GM12878 (cell line): ENCODE data around the gene RHOBTB1. TPM values are rescaled to one million over a fixed set of nuclear protein-coding genes. Genes with fewer than 3 reads are reported as not detected.

ENCODE experiments used
- ATAC-seq: fragments of 200-7000 bp; cut with Tn5 transposase; 3 replicates; pipeline ENCODE4 v1.9.1; 2020; ENCODE audit warnings: mild to moderate bottlenecking, moderate library complexity
- BruUV-seq: library from RNA; stranded (reverse); fragments of 400-500 nt; replicated peaks from 2 replicates; lab custom pipeline; 2021; lab: Mats Ljungman, UMichigan
- CTCF ChIA-PET: fragments of 300-600 bp; sonication (Branson Sonifier 250); formaldehyde crosslinking; extraction: SDS; loops from one replicate; lab custom pipeline; 2021; ENCODE audit warnings: inconsistent platforms; lab: Yijun Ruan, JAX
- POLR2A ChIA-PET: fragments of 350-600 bp; formaldehyde crosslinking; extraction: SDS; loops from one replicate; lab custom pipeline; 2021; ENCODE audit warnings: inconsistent platforms; lab: Charles Lee
- RAD21 ChIA-PET: fragments of 300-600 bp; sonication (Branson Sonifier 250); formaldehyde crosslinking; loops from one replicate; lab custom pipeline; 2023; ENCODE audit warnings: antibody characterized with exemption; ENCODE audit not compliant: unreplicated experiment; lab: Charles Lee
- SMC1A ChIA-PET: fragments of 300-600 bp; sonication (Branson Sonifier 250); formaldehyde crosslinking; loops from one replicate; lab custom pipeline; 2023; ENCODE audit not compliant: unreplicated experiment, uncharacterized antibody; lab: Charles Lee
- DNase-seq: peaks from one replicate; pipeline ENCODE4 v3.0.0-alpha.2; 2011; ENCODE audit warnings: low read depth, low spot score
- FAIRE-seq: peaks from 3 replicates; lab custom pipeline; 2011; peaks lifted over from hg19 to GRCh38; lab: Jason Lieb, UNC
- H2AFZ ChIP-seq: 2 replicates; pipeline ENCODE4 v1.6.0; 2011; ENCODE audit warnings: low read depth, low read length, control low read depth; ENCODE audit not compliant: control insufficient read depth
- H3K27ac ChIP-seq: 2 replicates; pipeline ENCODE4 v1.5.1; 2011; ENCODE audit warnings: control low read depth; ENCODE audit not compliant: control insufficient read depth, insufficient read depth
- H3K27me3 ChIP-seq, 2 experiments: replicated peaks in 1 of 2; 2 replicates each; pipeline versions ENCODE4 v1.6.0 to v1.6.1; 2011; ENCODE audit warnings: low read length in 1 of 2; ENCODE audit not compliant: control insufficient read depth in 2 of 2, insufficient read depth in 2 of 2
- H3K36me3 ChIP-seq, 2 experiments: 2 replicates each; pipeline ENCODE4 v1.5.1; 2011; ENCODE audit warnings: low read length in 1 of 2; ENCODE audit not compliant: control insufficient read depth in 2 of 2, insufficient read depth in 2 of 2
- H3K4me1 ChIP-seq: 2 replicates; pipeline ENCODE4 v1.6.1; 2011; ENCODE audit warnings: mild to moderate bottlenecking, low read length, moderate library complexity, mixed read lengths; ENCODE audit not compliant: control insufficient read depth, insufficient read depth
- H3K4me2 ChIP-seq: 2 replicates; pipeline ENCODE4 v1.6.0; 2011; ENCODE audit warnings: control low read depth; ENCODE audit not compliant: control insufficient read depth, insufficient read depth
- H3K4me3 ChIP-seq: fragments of 200-600 bp; sonication (generic); 2 replicates; pipeline ENCODE4 v1.5.1; 2016
- H3K79me2 ChIP-seq: 2 replicates; pipeline ENCODE4 v1.6.0; 2011; ENCODE audit warnings: low read length; ENCODE audit not compliant: control insufficient read depth, insufficient read depth
- H3K9ac ChIP-seq: 2 replicates; pipeline ENCODE4 v1.8.0; 2011; ENCODE audit warnings: low read length, control low read depth, mixed read lengths; ENCODE audit not compliant: control insufficient read depth, insufficient read depth
- H3K9me3 ChIP-seq: replicated peaks from 3 replicates; pipeline ENCODE4 v1.5.1; 2011; ENCODE audit warnings: mild to moderate bottlenecking, low read length; ENCODE audit not compliant: control insufficient read depth, insufficient read depth
- H4K20me1 ChIP-seq: 2 replicates; pipeline ENCODE4 v1.6.0; 2011; ENCODE audit not compliant: control insufficient read depth, insufficient read depth
- HDAC6 ChIP-seq: fragments of 200-600 bp; sonication (generic); IDR thresholded peaks from one replicate; pipeline ENCODE4 v1.8.0; 2017; ENCODE audit warnings: antibody characterized with exemption; ENCODE audit not compliant: unreplicated experiment
- IRF4 ChIP-seq: IDR thresholded peaks from 2 replicates; pipeline ENCODE4 v1.6.1; 2011; ENCODE audit warnings: low read depth, low read length
- NBN ChIP-seq: fragments of 450-650 bp; IDR thresholded peaks from 2 replicates; pipeline ENCODE4 v1.6.1; 2016
- NR2C1 ChIP-seq: fragments of 450-650 bp; IDR thresholded peaks from 2 replicates; pipeline ENCODE4 v1.6.1; 2017; ENCODE audit warnings: antibody characterized with exemption, mild to moderate bottlenecking, moderate library complexity
- RAD51 ChIP-seq: fragments of 450-650 bp; IDR thresholded peaks from 2 replicates; pipeline ENCODE4 v1.6.1; 2016; ENCODE audit warnings: moderate library complexity, mild to moderate bottlenecking, inconsistent platforms
- RBBP5 ChIP-seq: fragments of 200-600 bp; sonication (generic); conservative IDR thresholded peaks from 2 replicates; pipeline ENCODE4 v1.6.1; 2016
- RFX5 ChIP-seq: IDR thresholded peaks from 2 replicates; pipeline ENCODE4 v1.6.1; 2011; ENCODE audit warnings: low read depth, low read length, improper control_type of control experiment
- STAT1 ChIP-seq: fragments of 450-650 bp; conservative IDR thresholded peaks from 2 replicates; pipeline ENCODE4 v1.6.1; 2014; ENCODE audit warnings: antibody characterized with exemption, mild to moderate bottlenecking
- ZBTB33 ChIP-seq: fragments of 450-650 bp; IDR thresholded peaks from 2 replicates; pipeline ENCODE4 v1.6.1; 2017; ENCODE audit warnings: mild to moderate bottlenecking
- WGBS: methylation state at CpG from one replicate; pipeline ENCODE4 v1.1.6; 2016; ENCODE audit warnings: low lambda C conversion rate; ENCODE audit not compliant: insufficient replicate concordance, insufficient coverage; ENCODE audit errors: missing lambda C conversion rate; 5-methylcytosine and 5-hydroxymethylcytosine counted together
- in situ Hi-C: fragments of 300-500 bp; cut with MboI; formaldehyde crosslinking; loops from 9 replicates; pipeline ENCODE4 v1.14.3; 2018; ENCODE audit warnings: mixed read lengths
- intact Hi-C: fragments of 100-400 bp; cut with micrococcal nuclease; formaldehyde crosslinking; loops from one replicate; pipeline ENCODE4 v1.14.2; 2022; ENCODE audit not compliant: unreplicated experiment
- polyA plus RNA-seq, 11 experiments: library from polyadenylated mRNA; depleted of rRNA in 4 of 11; unstranded in 6 of 11; stranded (reverse) in 5 of 11; fragments of >200 nt; fragmentation: Nextera tagmentation in 4 of 11; fragmentation: Illumina TruSeq in 1 of 11; extraction: Ambion mirVana in 4 of 11; extraction: Trizol in 1 of 11; gene quantifications; 1 replicate in 1 of 11; 2 replicates in 10 of 11; pipeline versions ENCODE4 v1.2.1 to v1.2.3, GENCODE V29; 2011 to 2016; ENCODE audit warnings: inconsistent platforms in 2 of 11, missing spikeins in 2 of 11, low read depth in 1 of 11
- total RNA-seq, 4 experiments: library from RNA; depleted of rRNA in 3 of 4; stranded (reverse); fragments of >200 nt in 3 of 4; fragmentation: Illumina TruSeq in 1 of 4; extraction: Trizol in 1 of 4; gene quantifications; 2 replicates each; pipeline versions ENCODE4 v1.2.1 to v1.2.3, GENCODE V29; 2013 to 2021
- TF ChIP-seq, protein P1 (sequence below): fragments of 450-650 bp; IDR thresholded peaks from 2 replicates; pipeline ENCODE4 v1.6.1; 2017; ENCODE audit warnings: low read depth, mild to moderate bottlenecking, moderate library complexity

The RHOBTB1 gene
- total and polyA plus RNA-seq, 10 of the 15 experiments (the other 5 are each of a cell fraction or from before 2014, with no cell fraction given), result not detected

DNA sequence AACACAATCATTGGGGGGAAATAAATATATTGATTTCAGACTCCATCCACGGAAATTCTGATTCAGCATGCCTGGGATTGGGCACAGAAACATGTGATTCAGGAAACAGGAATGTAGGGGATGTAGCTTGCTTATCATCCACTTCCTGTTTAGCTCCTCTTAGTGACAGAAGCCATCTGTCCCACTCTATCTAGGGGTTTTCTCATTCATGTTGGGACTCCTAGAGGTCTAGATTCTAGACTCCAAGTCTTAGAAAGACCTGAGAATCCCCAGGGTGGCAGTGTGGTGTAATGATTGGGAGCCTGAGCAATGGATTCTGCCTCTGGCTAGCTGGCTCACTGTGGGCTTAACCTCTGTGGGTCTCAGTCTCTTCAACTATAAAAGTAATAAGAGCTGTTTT is 97.8 kb downstream of the RHOBTB1 start:
- Histone ChIP-seq H3K4me2 (no peak overlapping the region), H3K27me3 (no peaks in the 10 kb centered on the region), H2AFZ (no peak overlapping the region), H3K9ac (no peak overlapping the region), H3K4me3 (no peak overlapping the region), H3K9me3 (no peaks in the 10 kb centered on the region), H4K20me1 (no peaks in the 10 kb centered on the region), H3K4me1 (no peaks in the 10 kb centered on the region), H3K36me3 (no peaks in the 10 kb centered on the region), H3K27ac (no peak overlapping the region), H3K79me2 (no peaks in the 10 kb centered on the region)
- TF ChIP-seq RAD51 (no peak), RBBP5 (no peak), NR2C1 (no peak), NBN (no peak), STAT1 (no peak), HDAC6 (no peak), IRF4 (no peak)
- TF ChIP-seq, protein P1, sequence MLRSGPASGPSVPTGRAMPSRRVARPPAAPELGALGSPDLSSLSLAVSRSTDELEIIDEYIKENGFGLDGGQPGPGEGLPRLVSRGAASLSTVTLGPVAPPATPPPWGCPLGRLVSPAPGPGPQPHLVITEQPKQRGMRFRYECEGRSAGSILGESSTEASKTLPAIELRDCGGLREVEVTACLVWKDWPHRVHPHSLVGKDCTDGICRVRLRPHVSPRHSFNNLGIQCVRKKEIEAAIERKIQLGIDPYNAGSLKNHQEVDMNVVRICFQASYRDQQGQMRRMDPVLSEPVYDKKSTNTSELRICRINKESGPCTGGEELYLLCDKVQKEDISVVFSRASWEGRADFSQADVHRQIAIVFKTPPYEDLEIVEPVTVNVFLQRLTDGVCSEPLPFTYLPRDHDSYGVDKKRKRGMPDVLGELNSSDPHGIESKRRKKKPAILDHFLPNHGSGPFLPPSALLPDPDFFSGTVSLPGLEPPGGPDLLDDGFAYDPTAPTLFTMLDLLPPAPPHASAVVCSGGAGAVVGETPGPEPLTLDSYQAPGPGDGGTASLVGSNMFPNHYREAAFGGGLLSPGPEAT, result no peak
- intact Hi-C loops (no loop called here), in situ Hi-C loops (no loop called here)
- CTCF ChIA-PET, result no interaction called here
- no peak for ATAC-seq
- no TSS peak for BruUV-seq
- RAD21 ChIA-PET, result no interaction called here
- POLR2A ChIA-PET, result no interaction called here
- WGBS, result 6% methylated on average over 1 of the region's 1 CpG
- DNase-seq, result no peak
- no peak for FAIRE-seq
- SMC1A ChIA-PET, result interaction anchor here (1.1 kb wide), 1 partner anchor 24 kb away, joined by 3 read pairs; no protein-coding TSS in a partner anchor

GRCh38 chr10:60845038-60845437 is 98.9 kb downstream of the RHOBTB1 start:
- ChIA-PET CTCF (no interaction called here), SMC1A (no interaction called here), RAD21 (no interaction called here), POLR2A (no interaction called here)
- no peak overlapping the region for H3K4me3 ChIP-seq
- H2AFZ ChIP-seq, result no peak overlapping the region
- in situ Hi-C loops, result no loop called here
- ATAC-seq, result no peak
- WGBS, result 76% methylated on average over 1 of the region's 1 CpG
- H3K79me2 ChIP-seq, result no peaks in the 10 kb centered on the region
- no peak for FAIRE-seq
- H3K9me3 ChIP-seq, result no peaks in the 10 kb centered on the region
- intact Hi-C loops, result no loop called here
- H3K27me3 ChIP-seq, result no peaks in the 10 kb centered on the region
- no peaks in the 10 kb centered on the region for H3K36me3 ChIP-seq
- BruUV-seq, result no TSS peak
- no peak for DNase-seq
- no peaks in the 10 kb centered on the region for H3K4me1 ChIP-seq
- H3K4me2 ChIP-seq, result no peak overlapping the region
- no peaks in the 10 kb centered on the region for H4K20me1 ChIP-seq
- H3K9ac ChIP-seq, result no peak overlapping the region
- no peak overlapping the region for H3K27ac ChIP-seq
- TF ChIP-seq ZBTB33 (no peak), NR2C1 (no peak), RFX5 (no peak), RBBP5 (no peak)
